Measurements from ENCODE around the gene NTM.

NTM gene

GRCh38 chr11:131829725-131830124 lies 459.3 kb downstream of the NTM start:
- FAIRE-seq: no peak

DNA sequence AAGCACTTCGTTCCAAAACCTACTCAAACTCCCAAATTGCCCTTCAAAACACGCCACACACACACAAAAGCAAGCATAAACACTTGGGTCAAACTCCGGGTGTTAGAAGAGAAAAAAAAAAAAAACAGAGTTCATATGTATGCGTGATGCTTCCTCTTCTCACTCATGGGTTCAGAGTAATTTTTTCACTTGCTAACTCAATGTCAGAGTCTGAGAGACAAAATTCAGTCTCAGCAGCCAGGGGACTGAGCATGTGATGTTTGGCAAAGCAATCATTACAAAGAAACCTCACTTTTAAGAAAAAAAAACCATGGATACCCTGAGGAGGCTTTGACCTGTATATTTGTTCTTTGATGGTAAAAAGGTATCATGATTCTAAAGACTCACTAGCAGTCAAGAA lies 461.7 kb downstream of the NTM start:
- no peak for FAIRE-seq

More at GRCh38 chr11:131829725-131830124, 459.3 kb downstream of the NTM start:
- no peak for DNase-seq (ENCODE audit: extremely low spot score, insufficient read length, low read depth)

GRCh38 chr11:131833366-131833765 lies 463.0 kb downstream of the NTM start:
- DNase-seq (ENCODE audit: extremely low spot score, insufficient read length, low read depth): no peak
- no peak for FAIRE-seq

More for the DNA sequence above, 461.7 kb downstream of the NTM start:
- no peak for DNase-seq (ENCODE audit: extremely low spot score, insufficient read length, low read depth)

DNA sequence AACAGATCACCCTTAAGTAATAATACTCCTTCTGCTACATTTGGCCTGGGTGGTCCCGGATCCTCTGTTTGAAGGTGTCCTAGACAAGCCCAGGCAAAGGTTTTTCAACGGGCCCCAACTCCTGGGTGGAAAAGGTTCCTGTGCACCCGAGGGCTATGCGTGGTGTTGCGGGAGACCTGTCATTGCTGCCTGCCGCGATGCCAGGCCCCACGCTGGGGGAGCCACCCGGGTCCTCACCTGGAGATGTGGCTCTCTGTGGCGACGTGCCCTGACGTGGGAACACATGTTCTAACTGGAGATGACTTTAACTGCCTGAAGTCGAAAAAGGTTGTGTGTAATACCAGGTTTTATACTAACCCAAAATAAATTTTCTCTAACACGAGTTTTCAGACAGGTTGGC lies 467.1 kb downstream of the NTM start:
- FAIRE-seq (no peak), DNase-seq (ENCODE audit: extremely low spot score, insufficient read length, low read depth) (no peak)

- FAIRE-seq (no peak), DNase-seq (ENCODE audit: extremely low spot score, insufficient read length, low read depth) (no peak)
These were observed 467.6 kb downstream of the NTM start for GRCh38 chr11:131838016-131838415.

GRCh38 chr11:131839326-131839725 lies 468.9 kb downstream of the NTM start:
- DNase-seq (ENCODE audit: extremely low spot score, insufficient read length, low read depth) (no peak), FAIRE-seq (no peak)

- no peak for FAIRE-seq
- DNase-seq (ENCODE audit: extremely low spot score, insufficient read length, low read depth): no peak
These were observed 470.1 kb downstream of the NTM start for GRCh38 chr11:131840545-131840944.

DNA sequence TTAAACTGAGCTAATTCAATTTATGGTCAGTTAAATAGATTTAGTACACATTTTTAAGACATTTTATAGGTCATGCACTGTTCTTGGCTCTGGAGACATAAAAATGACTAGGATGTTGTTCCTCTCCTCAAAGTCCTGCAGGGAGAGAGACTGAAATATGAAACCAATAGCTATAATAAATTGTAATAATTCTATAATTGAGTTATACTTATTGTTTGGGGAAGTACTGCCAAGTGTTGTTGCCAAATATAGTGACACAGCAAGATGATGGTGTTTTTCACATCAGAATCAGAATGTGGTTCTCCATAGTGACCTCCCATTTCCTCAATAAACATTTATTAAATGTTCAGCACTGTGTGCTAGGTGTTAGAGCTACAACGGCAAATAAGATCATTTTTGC lies 470.6 kb downstream of the NTM start:
- DNase-seq (ENCODE audit: extremely low spot score, insufficient read length, low read depth) (no peak), FAIRE-seq (no peak)

DNA sequence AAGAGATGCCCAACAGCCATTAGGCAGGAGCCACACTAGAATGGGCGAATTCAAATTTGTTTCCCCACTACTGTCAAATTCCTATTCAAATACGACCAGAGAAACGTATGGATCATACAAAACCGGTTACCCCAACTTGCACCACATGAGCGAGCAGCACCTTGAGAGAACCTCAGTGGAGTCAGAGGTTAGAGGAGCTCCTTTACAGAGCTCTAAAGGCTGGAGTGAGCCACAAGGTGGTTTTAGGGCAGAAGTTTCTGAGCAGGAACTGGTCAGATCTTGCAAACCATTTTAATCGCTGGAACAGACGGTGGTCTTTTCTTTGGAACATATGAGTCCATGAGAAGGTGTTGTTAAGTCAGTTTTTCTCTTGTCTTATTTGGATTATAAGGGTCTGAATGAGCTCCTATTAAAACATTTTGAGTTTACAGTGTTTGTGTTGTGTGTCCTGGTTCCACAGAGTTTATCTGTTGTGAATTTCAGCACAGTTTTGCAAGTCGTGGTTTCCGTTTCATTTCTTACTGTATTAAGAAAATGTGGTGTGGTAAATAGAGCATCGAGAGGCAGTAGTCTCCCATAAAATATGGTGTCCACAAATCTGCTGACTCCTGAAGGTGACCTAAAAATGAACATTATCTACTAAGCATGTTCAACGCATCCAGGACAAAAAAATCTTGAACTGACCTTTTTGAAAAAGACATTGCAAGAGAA lies 471.7 kb downstream of the NTM start:
- no peak for FAIRE-seq
- DNase-seq (ENCODE audit: extremely low spot score, insufficient read length, low read depth): no peak

GRCh38 chr11:131845255-131845654 lies 474.8 kb downstream of the NTM start:
- no peak for FAIRE-seq

DNA sequence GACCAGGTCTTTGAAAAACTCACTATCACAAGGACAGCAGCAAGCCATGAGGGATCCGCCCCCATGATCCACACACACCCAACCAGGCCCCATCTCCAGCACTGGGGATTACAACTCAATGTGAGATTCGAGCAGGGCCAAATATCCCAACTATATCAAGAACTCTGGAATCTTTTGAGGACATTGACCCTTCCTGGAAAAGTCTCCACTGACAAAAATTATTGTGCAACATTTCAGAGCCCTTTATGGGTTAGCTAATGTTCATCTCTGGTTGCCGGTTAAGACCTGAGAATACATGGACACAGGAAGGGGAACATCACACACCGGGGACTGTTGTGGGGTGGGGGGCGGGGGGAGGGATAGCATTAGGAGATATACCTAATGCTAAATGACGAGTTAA lies 479.1 kb downstream of the NTM start:
- no peak for FAIRE-seq
- DNase-seq (ENCODE audit: extremely low spot score, insufficient read length, low read depth): no peak

More at GRCh38 chr11:131845255-131845654, 474.8 kb downstream of the NTM start:
- no peak for DNase-seq (ENCODE audit: extremely low spot score, insufficient read length, low read depth)

DNA sequence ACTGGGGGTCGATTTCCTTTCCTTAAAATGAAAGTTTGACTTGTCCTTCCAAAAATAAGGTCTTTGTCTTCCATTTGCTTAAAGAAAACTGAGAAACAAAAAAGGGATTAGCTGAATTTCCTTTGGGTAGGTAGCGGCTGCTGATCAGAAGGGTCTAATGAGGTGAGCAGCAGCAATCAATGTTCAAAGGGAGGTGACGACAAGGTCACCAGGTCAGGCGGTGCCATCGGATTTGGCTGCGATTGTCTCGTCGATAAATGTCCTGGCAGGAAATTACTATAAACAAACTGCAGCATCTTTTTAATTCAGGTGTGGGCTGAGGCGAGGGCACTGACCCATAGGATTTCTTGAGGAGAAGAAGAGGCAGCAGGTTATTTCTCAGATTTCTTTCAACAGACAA lies 480.1 kb downstream of the NTM start:
- DNase-seq (ENCODE audit: extremely low spot score, insufficient read length, low read depth) (no peak), FAIRE-seq (no peak)

DNA sequence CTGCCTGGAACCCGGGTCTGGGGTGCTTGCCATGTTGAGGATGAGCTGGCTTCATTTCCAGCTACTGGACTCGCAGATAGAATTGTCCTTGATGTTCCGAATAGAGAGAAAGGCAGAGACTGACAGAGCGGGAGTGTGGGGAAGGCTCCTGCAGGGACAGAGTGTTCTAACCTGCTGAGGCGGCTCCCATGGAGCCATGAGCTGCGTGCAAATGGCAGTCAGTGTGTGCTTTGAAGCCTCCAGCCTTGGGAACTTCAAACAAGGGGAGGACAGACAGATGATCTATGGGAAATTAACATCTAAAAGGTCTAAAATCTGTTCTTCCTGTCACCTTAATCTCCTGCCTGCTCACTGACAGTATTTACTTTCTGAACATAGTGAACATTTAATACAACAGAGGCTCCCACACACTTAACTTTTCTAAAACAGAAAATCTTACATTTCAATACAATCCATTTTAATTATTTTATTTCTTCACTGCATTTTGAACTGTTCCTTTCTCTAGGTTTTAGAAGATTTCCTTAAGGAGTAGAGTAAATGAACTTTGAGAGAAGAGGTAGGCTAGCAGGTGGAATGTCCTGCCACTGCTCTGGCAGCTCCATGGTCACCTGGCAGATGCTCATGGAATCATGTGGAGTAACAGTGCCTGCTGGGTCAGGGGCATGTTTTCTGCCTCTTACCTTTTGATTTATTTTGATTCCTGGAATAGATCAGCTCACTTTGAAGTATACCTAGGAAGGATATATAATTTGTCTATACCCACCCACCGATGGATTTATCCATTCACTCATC lies 481.7 kb downstream of the NTM start:
- no peak for DNase-seq (ENCODE audit: extremely low spot score, insufficient read length, low read depth)
- FAIRE-seq: no peak

DNA sequence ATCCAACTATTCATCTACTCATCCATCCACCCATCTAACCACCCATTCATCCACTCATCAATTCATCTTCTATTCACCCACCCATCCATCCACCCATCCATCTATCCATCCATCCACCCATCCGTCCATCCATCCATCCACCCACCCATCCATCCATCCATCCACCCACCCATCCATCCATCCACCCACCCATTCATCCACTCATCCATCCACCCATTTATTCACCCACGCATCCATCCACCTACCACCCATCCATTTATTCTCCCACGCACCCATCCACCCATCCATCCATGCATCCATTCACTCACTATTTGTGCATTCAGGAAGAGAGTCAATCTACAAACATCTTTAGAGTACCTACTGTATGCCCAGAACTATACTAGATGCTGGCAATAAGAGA lies 482.3 kb downstream of the NTM start:
- no peak for FAIRE-seq
- no peak for DNase-seq (ENCODE audit: extremely low spot score, insufficient read length, low read depth)

DNA sequence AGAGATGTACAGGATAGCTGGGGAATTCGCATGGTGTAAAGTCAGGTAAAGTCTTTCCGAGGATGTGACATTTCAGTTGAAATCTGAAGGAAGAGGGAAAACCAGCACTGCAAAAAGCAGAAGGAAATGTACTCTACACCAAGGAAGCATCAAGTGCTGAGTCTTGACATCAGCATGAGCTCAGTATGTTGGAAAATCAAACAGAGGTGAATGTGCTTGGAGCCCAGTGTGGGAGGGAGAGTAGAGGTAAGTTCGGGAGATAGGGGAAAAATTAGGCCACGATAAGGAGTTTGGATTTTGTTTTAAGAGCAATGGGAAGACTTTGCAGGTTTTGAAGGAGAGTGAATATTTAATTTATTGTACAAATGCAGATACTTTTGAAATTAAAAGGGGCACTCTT lies 484.0 kb downstream of the NTM start:
- no peak for FAIRE-seq
- DNase-seq (ENCODE audit: extremely low spot score, insufficient read length, low read depth): no peak

DNA sequence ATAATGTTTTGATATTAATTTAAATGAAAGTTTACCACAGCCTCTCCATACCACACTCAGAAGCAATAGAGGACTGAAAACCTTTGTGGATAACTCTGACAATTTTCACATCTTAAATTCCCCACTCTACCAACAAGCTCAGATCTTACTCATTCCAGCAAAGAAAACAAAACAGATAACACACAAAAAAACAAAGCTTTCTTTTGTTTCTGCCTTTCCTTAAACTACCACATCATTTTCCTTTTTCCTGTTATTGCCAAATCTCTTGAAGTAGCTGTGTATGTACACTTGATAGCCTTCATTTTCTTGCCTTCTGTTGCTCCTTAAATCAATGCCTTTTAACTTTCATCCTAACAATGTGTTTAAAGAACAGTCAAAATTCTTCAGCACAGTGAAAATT lies 484.9 kb downstream of the NTM start:
- DNase-seq (ENCODE audit: extremely low spot score, insufficient read length, low read depth): no peak
- FAIRE-seq: no peak

DNA sequence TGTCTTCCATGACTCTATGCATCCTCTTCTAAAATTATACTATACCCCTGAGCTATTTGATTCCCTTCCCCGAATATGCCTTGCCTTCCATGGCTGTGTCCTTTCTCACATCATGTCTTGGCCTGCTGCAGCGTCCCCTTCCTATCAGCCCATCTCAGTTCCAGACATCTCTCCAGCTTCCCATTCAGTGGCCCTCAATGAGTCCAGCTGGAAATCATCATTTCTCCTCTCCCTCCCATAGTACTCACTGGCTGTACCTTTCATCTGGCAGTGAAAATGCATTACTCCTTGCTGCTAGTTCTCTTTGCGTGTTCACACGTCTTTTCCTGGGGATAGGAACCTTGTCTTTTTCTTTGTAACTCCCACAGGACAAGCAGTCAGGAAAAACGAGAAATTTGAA lies 486.8 kb downstream of the NTM start:
- DNase-seq (ENCODE audit: extremely low spot score, insufficient read length, low read depth) (no peak), FAIRE-seq (no peak)

DNA sequence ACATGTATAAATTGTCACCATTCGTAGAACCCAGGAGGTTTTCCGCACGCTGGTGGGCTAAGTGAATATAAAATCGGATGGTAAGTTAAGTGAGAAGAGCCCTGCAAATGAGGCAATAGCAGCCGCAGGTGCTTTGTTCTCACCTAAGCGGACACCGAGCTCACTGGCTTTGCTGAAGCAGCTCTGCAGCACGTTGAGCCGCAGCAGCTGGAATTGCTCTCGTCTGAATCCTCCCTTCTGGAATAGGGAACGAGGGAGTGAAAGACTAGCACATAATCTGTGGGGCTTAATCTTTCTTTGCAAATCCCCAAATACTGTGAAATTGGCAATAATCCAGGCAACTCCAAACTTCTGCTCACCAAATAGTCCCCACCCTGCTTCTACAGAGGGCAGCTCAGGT lies 488.1 kb downstream of the NTM start:
- DNase-seq (ENCODE audit: extremely low spot score, insufficient read length, low read depth) (no peak), FAIRE-seq (no peak)

- FAIRE-seq (no peak), DNase-seq (ENCODE audit: extremely low spot score, insufficient read length, low read depth) (no peak)
These were observed 489.3 kb downstream of the NTM start for GRCh38 chr11:131859538-131860210.

DNA sequence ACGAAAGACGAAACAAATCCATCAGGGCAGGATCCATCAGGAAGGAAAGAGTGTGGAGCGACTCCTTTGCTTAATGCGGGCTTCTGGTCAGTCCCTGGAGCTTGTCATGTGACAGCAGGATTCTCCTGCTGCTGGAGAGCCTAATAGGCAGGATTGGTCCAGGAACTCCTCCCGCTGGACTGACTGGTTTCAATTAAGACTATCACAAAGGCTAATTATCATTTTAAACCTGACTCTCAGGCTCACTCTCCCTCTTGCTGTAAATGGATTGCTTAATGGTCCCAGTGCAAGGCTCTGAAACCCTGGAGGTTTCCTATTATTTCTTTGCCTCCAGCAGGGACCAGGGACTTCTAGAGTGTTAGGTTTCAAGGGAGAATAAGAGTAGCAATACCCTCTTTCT lies 493.8 kb downstream of the NTM start:
- FAIRE-seq: no peak

GRCh38 chr11:131865860-131866259 lies 495.4 kb downstream of the NTM start:
- FAIRE-seq (no peak), DNase-seq (ENCODE audit: extremely low spot score, insufficient read length, low read depth) (no peak)

More for the DNA sequence above, 493.8 kb downstream of the NTM start:
- DNase-seq (ENCODE audit: extremely low spot score, insufficient read length, low read depth): no peak

Data from GM18507 (cell line).